ENCODE data around the gene TSC2. TPM values are rescaled to one million over a fixed set of nuclear protein-coding genes. Genes with fewer than 3 reads are reported as not detected.

The TSC2 gene
- total RNA-seq, 1 experiment from 2014 or later, result 109 TPM

GRCh38 chr16:2027024-2028010 is 20.5 kb upstream of the TSC2 start:
- peaks cover 17% of the 10 kb centered on the region for H3K4me1 ChIP-seq
- no TSS peak for BruUV-seq (replicated peaks)
- TF ChIP-seq, protein P1, sequence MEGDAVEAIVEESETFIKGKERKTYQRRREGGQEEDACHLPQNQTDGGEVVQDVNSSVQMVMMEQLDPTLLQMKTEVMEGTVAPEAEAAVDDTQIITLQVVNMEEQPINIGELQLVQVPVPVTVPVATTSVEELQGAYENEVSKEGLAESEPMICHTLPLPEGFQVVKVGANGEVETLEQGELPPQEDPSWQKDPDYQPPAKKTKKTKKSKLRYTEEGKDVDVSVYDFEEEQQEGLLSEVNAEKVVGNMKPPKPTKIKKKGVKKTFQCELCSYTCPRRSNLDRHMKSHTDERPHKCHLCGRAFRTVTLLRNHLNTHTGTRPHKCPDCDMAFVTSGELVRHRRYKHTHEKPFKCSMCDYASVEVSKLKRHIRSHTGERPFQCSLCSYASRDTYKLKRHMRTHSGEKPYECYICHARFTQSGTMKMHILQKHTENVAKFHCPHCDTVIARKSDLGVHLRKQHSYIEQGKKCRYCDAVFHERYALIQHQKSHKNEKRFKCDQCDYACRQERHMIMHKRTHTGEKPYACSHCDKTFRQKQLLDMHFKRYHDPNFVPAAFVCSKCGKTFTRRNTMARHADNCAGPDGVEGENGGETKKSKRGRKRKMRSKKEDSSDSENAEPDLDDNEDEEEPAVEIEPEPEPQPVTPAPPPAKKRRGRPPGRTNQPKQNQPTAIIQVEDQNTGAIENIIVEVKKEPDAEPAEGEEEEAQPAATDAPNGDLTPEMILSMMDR (IDR thresholded peaks at IDR 0.05; ENCODE audit: insufficient read depth in 1 of 2, low read depth in 1 of 2, low read length in 1 of 2, severe bottlenecking in 1 of 2, unreplicated experiment in 1 of 2), result peak in 1 of 2 experiments; percentile 19
- Mint-ChIP-seq H3K4me1 (ENCODE audit: low read depth, unreplicated experiment) (peaks cover 17% of the 10 kb centered on the region), H3K27ac (ENCODE audit: unreplicated experiment) (no peak overlapping the region), H3K4me3 (ENCODE audit: unreplicated experiment) (peak overlapping the region; percentile 73), H3K36me3 (ENCODE audit: insufficient read depth, unreplicated experiment) (no peaks in the 10 kb centered on the region), H3K27me3 (ENCODE audit: insufficient read depth, unreplicated experiment) (no peaks in the 10 kb centered on the region), H3K9me3 (ENCODE audit: unreplicated experiment) (no peaks in the 10 kb centered on the region)
- DNase-seq, result peak in 1 of 2 experiments; percentile 51
- peak overlapping the region; percentile 44 for H3K4me3 ChIP-seq (ENCODE audit: low read depth, low read length)
- intact Hi-C loops (cut with micrococcal nuclease; ENCODE audit: unreplicated experiment), result loop anchor here (1.0 kb wide), 1 partner anchor 20 kb away; the partner anchor contains the start of genes NTHL1 and TSC2
- no peaks in the 10 kb centered on the region for H3K27me3 ChIP-seq (replicated peaks; ENCODE audit: control insufficient read depth, insufficient read depth, low read length)
- no peaks in the 10 kb centered on the region for H3K36me3 ChIP-seq (ENCODE audit: control insufficient read depth, insufficient read depth, low read length)
- H3K9me3 ChIP-seq, result no peaks in the 10 kb centered on the region
- ChIA-PET CTCF (interaction anchor here (1.0 kb wide), 1 partner anchor 20 kb away, joined by 3 read pairs; the partner anchor contains the start of genes NTHL1 and TSC2), POLR2A (interaction anchor here (0.6 kb wide), 1 partner anchor 12 kb away, joined by 6 read pairs; no protein-coding TSS in a partner anchor)

- no peaks in the 10 kb centered on the region for H3K9me3 Mint-ChIP-seq (ENCODE audit: unreplicated experiment)
- Histone ChIP-seq H3K4me1 (peaks cover 10% of the 10 kb centered on the region; the same call in 1 of the 2 replicates), H3K36me3 (ENCODE audit: control insufficient read depth, insufficient read depth, low read length) (no peaks in the 10 kb centered on the region), H3K4me3 (ENCODE audit: low read depth, low read length) (peak overlapping the region; percentile 44; the same call in 1 of the 2 replicates), H3K27me3 (replicated peaks; ENCODE audit: control insufficient read depth, insufficient read depth, low read length) (no peaks in the 10 kb centered on the region), H3K9me3 (no peaks in the 10 kb centered on the region)
- DNase-seq, result no peak
- no peaks in the 10 kb centered on the region for H3K36me3 Mint-ChIP-seq (ENCODE audit: insufficient read depth, unreplicated experiment)
- no TSS peak for BruUV-seq (replicated peaks)
- CTCF ChIA-PET, result interaction anchor here (1.0 kb wide), 1 partner anchor 19 kb away, joined by 3 read pairs; the partner anchor contains the start of genes NTHL1 and TSC2
- POLR2A ChIA-PET, result no interaction called here
- peaks cover 9% of the 10 kb centered on the region for H3K4me1 Mint-ChIP-seq (ENCODE audit: low read depth, unreplicated experiment)
- peak overlapping the region; percentile 73 for H3K4me3 Mint-ChIP-seq (ENCODE audit: unreplicated experiment)
- H3K27ac Mint-ChIP-seq (ENCODE audit: unreplicated experiment), result no peak overlapping the region
- no peaks in the 10 kb centered on the region for H3K27me3 Mint-ChIP-seq (ENCODE audit: insufficient read depth, unreplicated experiment)
- intact Hi-C loops (cut with micrococcal nuclease; ENCODE audit: unreplicated experiment), result no loop called here
- TF ChIP-seq, protein P1 (IDR thresholded peaks at IDR 0.05; ENCODE audit: insufficient read depth in 1 of 2, low read depth in 1 of 2, low read length in 1 of 2, severe bottlenecking in 1 of 2, unreplicated experiment in 1 of 2), result no peak
Measured at GRCh38 chr16:2028146-2028545, 19.6 kb upstream of the TSC2 start.

GRCh38 chr16:2028620-2029220 is 19.1 kb upstream of the TSC2 start:
- no peak for DNase-seq
- no peaks in the 10 kb centered on the region for H3K27me3 Mint-ChIP-seq (ENCODE audit: insufficient read depth, unreplicated experiment)
- no peak overlapping the region for H3K4me3 ChIP-seq (ENCODE audit: low read depth, low read length)
- no TSS peak for BruUV-seq (replicated peaks)
- H3K27ac Mint-ChIP-seq (ENCODE audit: unreplicated experiment), result no peak overlapping the region
- H3K4me1 Mint-ChIP-seq (ENCODE audit: low read depth, unreplicated experiment), result peaks cover 6% of the 10 kb centered on the region
- H3K36me3 ChIP-seq (ENCODE audit: control insufficient read depth, insufficient read depth, low read length), result no peaks in the 10 kb centered on the region
- H3K9me3 ChIP-seq, result no peaks in the 10 kb centered on the region
- H3K4me3 Mint-ChIP-seq (ENCODE audit: unreplicated experiment), result no peak overlapping the region
- intact Hi-C loops (cut with micrococcal nuclease; ENCODE audit: unreplicated experiment), result no loop called here
- H3K27me3 ChIP-seq (replicated peaks; ENCODE audit: control insufficient read depth, insufficient read depth, low read length), result no peaks in the 10 kb centered on the region
- ChIA-PET POLR2A (no interaction called here), CTCF (interaction anchor here (1.0 kb wide), 1 partner anchor 19 kb away, joined by 3 read pairs; the partner anchor contains the start of genes NTHL1 and TSC2)
- H3K9me3 Mint-ChIP-seq (ENCODE audit: unreplicated experiment), result no peaks in the 10 kb centered on the region
- peaks cover 10% of the 10 kb centered on the region for H3K4me1 ChIP-seq
- TF ChIP-seq, protein P1 (IDR thresholded peaks at IDR 0.05; ENCODE audit: insufficient read depth in 1 of 2, low read depth in 1 of 2, low read length in 1 of 2, severe bottlenecking in 1 of 2, unreplicated experiment in 1 of 2), result no peak
- no peaks in the 10 kb centered on the region for H3K36me3 Mint-ChIP-seq (ENCODE audit: insufficient read depth, unreplicated experiment)
